NT2/D1 (cell line): Measurements from ENCODE around the gene RPL7A.

Source experiments
- DNase-seq: peaks from one replicate; pipeline ENCODE4 v3.0.0-alpha.2; 2011; ENCODE audit warnings: low read depth, low spot score
- H3K27me3 ChIP-seq: 2 replicates; pipeline ENCODE4 v1.6.0; 2011; ENCODE audit warnings: mild to moderate bottlenecking; ENCODE audit not compliant: insufficient read length, insufficient read depth
- H3K36me3 ChIP-seq: 2 replicates; pipeline ENCODE4 v1.6.1; 2011; ENCODE audit warnings: mild to moderate bottlenecking, low read length, mixed read lengths; ENCODE audit not compliant: insufficient read depth, insufficient read length
- H3K4me1 ChIP-seq: 2 replicates; pipeline ENCODE4 v1.5.1; 2011; ENCODE audit not compliant: insufficient read depth, insufficient read length
- H3K4me3 ChIP-seq: 2 replicates; pipeline ENCODE4 v1.5.1; 2011; ENCODE audit warnings: low read depth; ENCODE audit not compliant: insufficient read length
- H3K9ac ChIP-seq: 2 replicates; pipeline ENCODE4 v1.6.0; 2011; ENCODE audit warnings: low read depth; ENCODE audit not compliant: insufficient read length
- H3K9me3 ChIP-seq: 2 replicates; pipeline ENCODE4 v1.5.1; 2011; ENCODE audit warnings: mild to moderate bottlenecking, low read length; ENCODE audit not compliant: insufficient read depth
- SUZ12 ChIP-seq: IDR thresholded peaks from 2 replicates; pipeline ENCODE4 v1.6.1; 2011; ENCODE audit not compliant: insufficient read length, insufficient read depth; ENCODE audit errors: extremely low read depth
- YY1 ChIP-seq: IDR thresholded peaks from 2 replicates; pipeline ENCODE4 v1.6.1; 2011; ENCODE audit not compliant: insufficient read length, insufficient read depth
- ZNF274 ChIP-seq: IDR thresholded peaks from 2 replicates; pipeline ENCODE4 v1.6.1; 2011; ENCODE audit warnings: mild to moderate bottlenecking, low read depth, low read length

Gene RPL7A

DNA sequence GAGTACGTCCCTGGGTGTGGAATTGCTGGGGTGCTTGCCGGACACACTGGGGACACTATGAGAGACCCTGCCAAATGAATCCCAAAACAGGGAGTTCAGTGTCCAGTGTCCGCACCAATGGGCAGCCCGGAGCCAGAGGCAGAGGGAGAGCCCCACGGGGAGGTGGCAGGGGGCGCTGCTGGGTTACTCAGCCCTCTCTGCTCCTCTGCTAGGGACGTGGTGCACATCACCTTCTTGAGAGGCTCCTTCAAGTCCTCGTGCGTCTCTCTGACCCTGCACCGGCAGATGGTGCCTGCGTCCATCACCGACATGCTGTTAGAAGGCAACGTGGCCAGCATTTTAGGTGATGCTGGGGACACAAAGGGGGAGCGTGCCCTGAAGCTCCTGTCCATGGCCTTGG is 48.9 kb downstream of the RPL7A start:
- Histone ChIP-seq H3K27me3 (no peaks in the 10 kb centered on the region), H3K4me1 (peaks cover 4% of the 10 kb centered on the region), H3K9me3 (no peaks in the 10 kb centered on the region), H3K36me3 (peaks cover 16% of the 10 kb centered on the region), H3K9ac (no peak overlapping the region), H3K4me3 (no peak overlapping the region)
- no peak for TF ChIP-seq YY1
- DNase-seq: peak; percentile 23

DNA sequence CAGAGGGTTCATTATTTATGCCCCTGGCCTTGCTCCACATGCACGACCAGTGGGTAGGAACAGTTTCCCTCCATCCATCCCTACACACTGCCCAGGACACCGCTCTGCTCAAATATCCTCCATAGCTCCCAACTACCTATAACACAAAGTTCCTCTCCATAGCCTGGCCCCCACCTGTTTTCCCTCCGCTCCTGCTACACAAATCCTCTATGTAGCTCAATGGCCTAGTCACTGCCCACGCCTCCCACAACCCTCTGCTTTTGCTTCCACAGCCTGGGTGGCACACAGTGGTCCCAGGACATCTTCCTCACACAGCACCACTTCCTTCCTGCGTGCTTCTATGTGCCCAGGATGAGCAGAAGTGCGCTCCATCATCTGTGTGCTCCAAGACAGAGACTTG is 49.4 kb downstream of the RPL7A start:
- TF ChIP-seq YY1: no peak
- TF ChIP-seq ZNF274: no peak
- no peak for TF ChIP-seq SUZ12
- Histone ChIP-seq H3K4me3 (no peak overlapping the region), H3K4me1 (peaks cover 4% of the 10 kb centered on the region), H3K9me3 (no peaks in the 10 kb centered on the region), H3K9ac (no peak overlapping the region), H3K27me3 (no peaks in the 10 kb centered on the region), H3K36me3 (peaks cover 20% of the 10 kb centered on the region)
- no peak for DNase-seq

DNA sequence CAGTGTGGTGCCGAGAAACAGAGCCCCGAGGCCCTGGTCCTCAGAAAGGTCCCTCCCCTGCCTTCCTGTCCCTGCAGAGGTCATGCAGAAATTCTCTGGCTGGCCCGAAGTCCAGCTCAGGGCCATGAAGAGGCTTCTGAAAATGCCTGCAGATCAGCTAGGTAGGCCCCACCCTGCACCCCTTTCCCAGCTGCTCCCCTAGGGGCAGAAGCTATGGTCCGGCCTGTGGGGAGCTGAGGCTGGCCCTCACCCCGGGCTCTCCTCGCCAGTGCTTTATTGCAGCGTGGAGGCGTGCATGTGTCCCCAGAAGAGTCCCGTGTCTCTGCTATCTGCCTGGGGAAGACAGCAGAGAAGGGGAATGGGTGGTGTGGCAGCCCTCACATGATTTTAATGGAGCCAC is 49.9 kb downstream of the RPL7A start:
- TF ChIP-seq SUZ12 (no peak), ZNF274 (no peak), YY1 (no peak)
- Histone ChIP-seq H3K27me3 (no peaks in the 10 kb centered on the region), H3K4me3 (no peak overlapping the region), H3K36me3 (peaks cover 25% of the 10 kb centered on the region), H3K9ac (no peak overlapping the region), H3K4me1 (peaks cover 4% of the 10 kb centered on the region), H3K9me3 (no peaks in the 10 kb centered on the region)
- DNase-seq: no peak

DNA sequence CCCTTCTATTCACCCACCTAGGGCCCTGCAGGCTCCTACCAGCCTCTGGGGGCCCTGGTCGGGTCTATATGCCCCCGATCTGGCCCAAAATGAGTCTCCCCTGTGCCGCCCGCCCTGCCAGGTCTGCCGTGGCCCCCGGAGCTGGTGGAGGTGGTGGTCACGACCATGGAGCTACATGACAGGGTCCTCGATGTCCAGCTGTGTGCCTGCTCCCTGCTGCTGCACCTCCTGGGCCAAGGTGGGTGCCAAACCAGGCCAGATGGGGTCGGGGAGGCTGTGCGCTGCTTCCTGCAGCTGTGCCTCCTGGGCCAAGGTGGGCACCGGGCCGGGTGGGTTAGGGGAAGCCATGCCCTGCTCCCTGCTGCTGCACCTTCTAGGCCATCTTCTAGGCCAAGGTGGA is 52.3 kb downstream of the RPL7A start:
- Histone ChIP-seq H3K4me1 (no peaks in the 10 kb centered on the region), H3K36me3 (peaks cover 49% of the 10 kb centered on the region), H3K27me3 (no peaks in the 10 kb centered on the region), H3K9ac (no peak overlapping the region), H3K9me3 (no peaks in the 10 kb centered on the region), H3K4me3 (no peak overlapping the region)
- no peak for DNase-seq
- TF ChIP-seq YY1 (no peak), SUZ12 (no peak)
